Measurements from ENCODE around the gene DHRSX. TPM values are rescaled to one million over a fixed set of nuclear protein-coding genes. Genes with fewer than 3 reads are reported as not detected.

Gene DHRSX
- total and polyA plus RNA-seq, 2 donors (not counting 3 experiments of a cell fraction or from before 2014, with no cell fraction given), result 27.1 to 37.7 TPM

DNA sequence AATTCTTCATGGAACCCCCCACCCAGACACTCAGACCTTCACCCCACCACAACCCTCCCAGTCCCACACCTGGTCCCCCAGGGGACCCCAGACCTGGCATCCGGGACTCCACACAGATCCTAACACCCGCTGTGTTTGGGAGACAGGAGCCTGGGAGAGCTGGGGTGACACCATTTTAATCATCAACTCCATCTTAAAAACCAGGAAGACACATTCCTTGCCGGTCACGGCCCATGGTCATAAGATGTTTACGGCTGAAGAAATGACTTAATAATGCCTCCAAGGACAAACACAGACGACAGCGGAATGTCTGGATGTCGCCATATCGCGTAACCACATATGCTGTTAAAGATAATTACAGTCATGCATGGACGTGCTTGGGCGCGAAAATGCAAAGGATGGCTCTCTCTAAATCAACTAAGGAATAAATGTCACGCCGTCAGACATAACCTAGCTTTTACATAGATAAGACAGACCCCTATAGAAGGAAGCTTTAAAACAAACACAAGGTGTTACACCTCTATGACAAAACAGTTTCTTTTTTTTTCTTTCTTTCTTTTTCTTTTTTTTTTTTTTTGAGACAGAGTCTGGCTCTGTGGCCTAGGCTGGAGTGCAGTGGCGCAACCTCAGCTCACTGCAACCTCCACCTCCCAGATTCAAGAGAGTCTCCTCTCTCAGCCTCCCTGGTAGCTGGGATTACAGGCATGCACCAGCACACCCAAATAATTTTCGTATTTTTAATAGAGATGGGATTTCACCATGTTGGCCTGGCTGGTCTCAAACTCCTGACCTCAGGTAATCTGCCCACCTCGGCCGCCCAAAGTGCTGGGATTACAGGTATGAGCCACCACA, 2.1 kb upstream of the DHRSX start:
- H2AFZ ChIP-seq (ENCODE audit: low read depth, low read length), result peak overlapping the region; percentile 20
- no peak for DNase-seq (ENCODE audit: low read depth, low spot score)

More for the DNA sequence above, 2.1 kb upstream of the DHRSX start:
- H3K36me3 ChIP-seq (ENCODE audit: control insufficient read depth in 2 of 2, extremely low read depth in 1 of 2, insufficient read depth in 2 of 2, low read length in 2 of 2), result no peaks in the 10 kb centered on the region
- dilution Hi-C loops (cut with MboI; ENCODE audit: extremely low pct_ligation_motif_present, low sequenced_read_pairs), result no loop called here
- H3K4me3 ChIP-seq (replicated peaks in 1 of 3; ENCODE audit: insufficient read depth in 1 of 3, low read depth in 1 of 3, low read length in 3 of 3), result no peak overlapping the region
- FAIRE-seq, result no peak
- H3K79me2 ChIP-seq (ENCODE audit: control insufficient read depth, insufficient read depth, low read length), result peaks cover 24% of the 10 kb centered on the region
- TF ChIP-seq FOS (IDR thresholded peaks at IDR 0.05; ENCODE audit: borderline replicate concordance, insufficient read depth, low read length) (no peak), EZH2 (IDR thresholded peaks at IDR 0.05; ENCODE audit: borderline replicate concordance, low read depth, low read length, severe bottlenecking) (no peak), MYC (IDR thresholded peaks at IDR 0.05; ENCODE audit: low read depth, low read length) (no peak), MAX (IDR thresholded peaks at IDR 0.05; ENCODE audit: insufficient read depth, insufficient read length) (no peak), POLR2AphosphoS5 (IDR thresholded peaks at IDR 0.05; ENCODE audit: insufficient read depth, low read depth, low read length) (no peak), GATA2 (IDR thresholded peaks at IDR 0.05; ENCODE audit: insufficient read depth, insufficient read length, low read depth, low read length) (no peak), JUN (IDR thresholded peaks at IDR 0.05; ENCODE audit: borderline replicate concordance, insufficient read depth, insufficient read length, low read depth) (no peak), POLR2A (IDR thresholded peaks at IDR 0.05; ENCODE audit: low read depth, low read length) (no peak)
- TF ChIP-seq, protein P1, sequence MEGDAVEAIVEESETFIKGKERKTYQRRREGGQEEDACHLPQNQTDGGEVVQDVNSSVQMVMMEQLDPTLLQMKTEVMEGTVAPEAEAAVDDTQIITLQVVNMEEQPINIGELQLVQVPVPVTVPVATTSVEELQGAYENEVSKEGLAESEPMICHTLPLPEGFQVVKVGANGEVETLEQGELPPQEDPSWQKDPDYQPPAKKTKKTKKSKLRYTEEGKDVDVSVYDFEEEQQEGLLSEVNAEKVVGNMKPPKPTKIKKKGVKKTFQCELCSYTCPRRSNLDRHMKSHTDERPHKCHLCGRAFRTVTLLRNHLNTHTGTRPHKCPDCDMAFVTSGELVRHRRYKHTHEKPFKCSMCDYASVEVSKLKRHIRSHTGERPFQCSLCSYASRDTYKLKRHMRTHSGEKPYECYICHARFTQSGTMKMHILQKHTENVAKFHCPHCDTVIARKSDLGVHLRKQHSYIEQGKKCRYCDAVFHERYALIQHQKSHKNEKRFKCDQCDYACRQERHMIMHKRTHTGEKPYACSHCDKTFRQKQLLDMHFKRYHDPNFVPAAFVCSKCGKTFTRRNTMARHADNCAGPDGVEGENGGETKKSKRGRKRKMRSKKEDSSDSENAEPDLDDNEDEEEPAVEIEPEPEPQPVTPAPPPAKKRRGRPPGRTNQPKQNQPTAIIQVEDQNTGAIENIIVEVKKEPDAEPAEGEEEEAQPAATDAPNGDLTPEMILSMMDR (IDR thresholded peaks at IDR 0.05; ENCODE audit: extremely low read depth in 1 of 2, insufficient read depth in 1 of 2, low read depth in 1 of 2, low read length in 2 of 2), result no peak
- no peaks in the 10 kb centered on the region for H4K20me1 ChIP-seq (replicated peaks; ENCODE audit: control insufficient read depth, extremely low read depth, insufficient read depth, low read length)
- POLR2A ChIA-PET, result no interaction called here
- no peaks in the 10 kb centered on the region for H3K9me3 ChIP-seq (replicated peaks; ENCODE audit: control insufficient read depth, insufficient read depth, low read length)
- H3K9ac ChIP-seq (replicated peaks; ENCODE audit: extremely low read depth, insufficient read depth, low read length), result no peak overlapping the region
- peaks cover 12% of the 10 kb centered on the region for H3K4me1 ChIP-seq (ENCODE audit: control insufficient read depth, extremely low read depth, insufficient read depth, low read length)
- H3K4me2 ChIP-seq (ENCODE audit: insufficient read depth, low read length), result no peak overlapping the region
- H3K27ac ChIP-seq (ENCODE audit: insufficient read depth, low read depth, low read length), result no peak overlapping the region
- CTCF ChIA-PET, result no interaction called here
- intact Hi-C loops (cut with micrococcal nuclease), result no loop called here
- BruUV-seq (replicated peaks), result no TSS peak
- H3K27me3 ChIP-seq (ENCODE audit: control insufficient read depth in 2 of 2, insufficient read depth in 2 of 2, low read length in 2 of 2), result no peaks in the 10 kb centered on the region
- no peaks in the 10 kb centered on the region for H3K9me1 ChIP-seq (replicated peaks; ENCODE audit: control insufficient read depth, extremely low read depth, insufficient read depth, low read length)

Data from endothelial cell of umbilical vein (primary cell).